GM21381 (cell line): Measurements from ENCODE around the gene EFNA2.
"Not testable (repeated sequence)": the region's sequence is repeated elsewhere in the genome, so short reads cannot be mapped to it uniquely, and the experiment has no call there.

Source experiments
- ATAC-seq: cut with Tn5 transposase; IDR thresholded peaks from one replicate; pipeline ENCODE4 v1.9.1; 2021; ENCODE audit warnings: mild to moderate bottlenecking, moderate library complexity; ENCODE audit not compliant: unreplicated experiment

EFNA2 gene

DNA sequence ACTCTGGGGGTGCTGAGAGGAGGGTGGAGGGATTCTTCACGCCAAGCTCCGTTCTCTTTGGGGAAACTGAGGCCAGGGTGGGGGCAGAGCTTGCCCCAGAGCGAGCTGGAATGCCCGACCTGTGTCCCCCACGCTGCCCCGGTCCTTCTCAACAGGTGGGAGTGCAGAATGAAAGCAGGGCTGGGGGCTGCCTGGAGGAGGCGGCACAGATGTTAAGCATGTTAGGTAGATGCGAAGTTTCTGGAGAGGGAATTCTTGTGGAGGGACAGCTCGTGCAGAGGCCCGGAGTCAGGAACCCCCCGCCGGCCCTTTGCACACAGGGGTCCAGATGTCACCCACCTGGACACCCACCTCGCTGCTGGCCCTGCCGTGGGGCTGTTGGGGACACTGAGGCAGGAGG is 9.0 kb downstream of the EFNA2 start:
- ATAC-seq = no peak

DNA sequence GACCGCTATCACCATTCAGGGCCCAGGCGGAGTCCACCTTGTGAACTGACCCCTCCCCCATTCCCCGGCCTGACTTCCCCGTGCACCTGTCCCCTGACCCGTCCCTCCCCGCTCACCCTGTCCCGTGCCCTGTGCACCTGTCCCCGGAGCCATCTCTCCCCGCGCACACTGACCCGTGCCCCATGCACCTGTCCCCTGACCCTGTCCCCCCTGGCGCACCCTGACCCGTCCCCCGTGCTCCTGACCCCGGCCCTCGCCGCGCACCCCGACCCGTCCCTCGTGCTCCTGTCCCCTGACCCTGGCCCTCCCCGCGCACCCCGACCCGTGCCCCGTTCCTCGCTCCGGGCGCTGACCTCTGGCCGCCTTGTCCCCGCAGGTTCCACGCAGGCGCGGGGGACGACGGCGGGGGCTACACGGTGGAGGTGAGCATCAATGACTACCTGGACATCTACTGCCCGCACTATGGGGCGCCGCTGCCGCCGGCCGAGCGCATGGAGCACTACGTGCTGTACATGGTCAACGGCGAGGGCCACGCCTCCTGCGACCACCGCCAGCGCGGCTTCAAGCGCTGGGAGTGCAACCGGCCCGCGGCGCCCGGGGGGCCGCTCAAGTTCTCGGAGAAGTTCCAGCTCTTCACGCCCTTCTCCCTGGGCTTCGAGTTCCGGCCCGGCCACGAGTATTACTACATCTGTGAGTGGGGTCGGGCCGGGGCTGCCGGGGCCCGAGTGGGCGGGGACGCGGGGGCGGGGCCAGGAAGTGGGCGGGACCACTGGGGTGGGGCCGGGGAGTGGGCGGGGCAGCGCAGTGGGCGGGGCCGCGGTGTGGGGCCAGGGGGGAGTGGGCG is 9.7 kb downstream of the EFNA2 start:
- ATAC-seq = no peak

DNA sequence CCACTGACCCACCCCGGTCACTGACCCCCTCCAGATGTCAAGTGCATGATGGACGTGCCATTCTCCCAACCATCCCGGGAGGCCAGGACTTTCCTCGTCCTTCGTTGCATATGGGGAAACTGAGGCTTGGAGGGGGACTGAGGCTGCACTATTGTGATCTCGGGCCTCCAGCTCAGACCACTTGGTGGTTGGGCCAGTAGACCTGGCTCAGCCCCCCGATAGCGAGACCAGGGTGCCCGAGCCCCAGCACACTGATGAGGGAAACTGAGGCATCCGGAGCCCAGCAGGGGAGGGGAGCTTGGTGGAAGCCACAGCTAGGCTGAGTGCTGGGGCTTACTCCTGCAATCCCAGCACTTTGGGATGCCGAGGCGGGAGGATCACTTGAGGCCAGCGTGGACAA is 10.4 kb downstream of the EFNA2 start:
- ATAC-seq = no peak

DNA sequence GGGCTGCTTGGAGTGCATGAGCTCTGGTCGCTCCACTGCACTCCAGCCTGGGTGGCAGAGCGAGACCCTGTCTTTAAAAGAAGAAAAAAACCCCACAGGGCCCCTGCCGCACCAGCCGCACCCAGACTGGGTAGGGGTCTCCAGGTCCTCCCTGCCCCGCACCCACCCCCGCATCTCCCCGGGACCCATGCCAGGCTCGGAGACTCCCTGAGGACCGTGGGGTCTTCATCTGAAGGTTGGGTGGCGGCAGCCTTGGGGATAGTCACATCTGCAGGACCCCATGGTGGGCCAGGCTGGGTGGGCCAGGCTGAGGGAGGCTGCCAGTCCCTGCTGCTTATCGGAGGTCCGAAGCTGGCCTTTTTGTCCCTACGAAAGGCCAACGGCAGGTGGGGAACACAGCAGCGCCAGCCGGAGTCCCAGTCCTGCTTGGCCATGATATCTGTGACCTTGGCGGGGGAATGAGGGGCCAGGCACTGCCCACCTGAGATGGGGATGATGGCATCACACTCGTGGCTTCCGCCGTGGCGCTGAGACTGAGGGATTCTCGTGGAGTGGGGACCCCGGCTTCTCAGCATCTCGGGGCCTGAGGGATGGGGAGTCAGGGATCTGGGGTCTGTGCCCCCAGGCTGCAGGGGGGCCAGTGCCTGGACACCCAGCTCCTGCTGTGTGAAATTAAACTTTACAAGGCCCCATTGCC is 11.1 kb downstream of the EFNA2 start:
- ATAC-seq = no peak

DNA sequence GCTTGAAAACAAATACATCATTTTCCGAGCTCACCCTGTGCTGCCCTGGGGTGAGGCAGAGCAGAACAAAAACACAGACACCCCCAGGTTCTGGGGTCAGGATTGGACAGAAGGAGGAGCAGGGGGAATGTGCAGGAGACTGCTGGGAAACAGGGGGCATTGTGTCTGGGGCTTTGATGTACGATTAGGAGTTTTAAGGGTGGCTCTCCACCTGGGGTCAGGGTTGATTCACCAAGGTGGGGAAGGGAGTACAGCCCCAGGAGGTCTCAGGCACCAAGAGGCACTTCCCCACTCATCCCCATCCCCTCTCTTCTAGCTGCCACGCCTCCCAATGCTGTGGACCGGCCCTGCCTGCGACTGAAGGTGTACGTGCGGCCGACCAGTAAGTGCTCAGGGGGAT is 12.6 kb downstream of the EFNA2 start:
- no peak for ATAC-seq

DNA sequence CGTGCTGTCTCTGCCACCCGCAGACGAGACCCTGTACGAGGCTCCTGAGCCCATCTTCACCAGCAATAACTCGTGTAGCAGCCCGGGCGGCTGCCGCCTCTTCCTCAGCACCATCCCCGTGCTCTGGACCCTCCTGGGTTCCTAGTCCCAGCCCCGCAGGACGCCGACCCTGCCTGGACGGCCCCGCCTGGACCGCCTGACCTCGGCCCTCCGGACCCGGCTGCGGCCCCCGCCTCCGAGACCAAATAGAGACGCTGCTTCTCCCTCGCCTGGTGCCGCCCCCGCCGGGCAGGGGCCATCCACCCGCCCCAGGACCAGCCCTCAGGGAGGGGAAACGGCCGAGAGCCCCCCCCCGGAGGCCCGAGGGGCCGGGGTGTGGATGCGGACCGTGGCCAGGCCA is 14.1 kb downstream of the EFNA2 start:
- no peak for ATAC-seq

DNA sequence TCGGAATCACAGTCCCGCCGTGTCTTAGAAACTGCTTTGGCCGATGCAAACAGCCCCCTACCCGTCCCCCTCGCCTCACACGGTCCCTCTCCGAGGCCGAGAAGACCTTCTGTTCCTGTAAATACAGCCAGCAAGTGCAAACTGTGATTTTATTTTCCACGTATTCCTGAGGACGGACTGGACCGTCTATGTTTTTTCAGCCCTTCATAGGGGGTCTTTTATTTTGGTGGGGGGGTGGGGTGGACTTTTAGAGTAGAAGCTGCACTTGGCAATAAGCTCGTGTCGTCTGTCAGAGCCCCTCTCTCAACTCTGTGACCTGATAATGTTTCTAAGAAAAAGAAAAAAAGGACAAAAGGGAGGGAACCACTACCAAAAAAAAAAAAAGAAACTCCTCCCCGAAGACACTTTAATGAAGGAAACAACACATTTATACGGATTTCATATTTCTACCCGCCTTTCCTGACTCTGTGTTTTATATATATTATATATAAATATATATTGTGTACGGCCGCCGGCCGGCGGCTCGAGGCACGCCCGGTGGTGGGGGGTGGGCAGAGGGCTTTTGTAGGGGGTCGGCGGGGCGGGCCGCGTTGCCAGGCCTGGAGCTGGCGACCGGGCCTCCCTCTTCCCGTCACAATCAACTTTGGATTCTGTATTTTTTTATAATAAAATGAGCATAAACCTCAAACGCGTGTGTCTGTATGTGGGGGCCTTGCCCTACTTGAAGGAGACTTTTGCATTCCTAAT is 15.2 kb downstream of the EFNA2 start:
- no peak for ATAC-seq

DNA sequence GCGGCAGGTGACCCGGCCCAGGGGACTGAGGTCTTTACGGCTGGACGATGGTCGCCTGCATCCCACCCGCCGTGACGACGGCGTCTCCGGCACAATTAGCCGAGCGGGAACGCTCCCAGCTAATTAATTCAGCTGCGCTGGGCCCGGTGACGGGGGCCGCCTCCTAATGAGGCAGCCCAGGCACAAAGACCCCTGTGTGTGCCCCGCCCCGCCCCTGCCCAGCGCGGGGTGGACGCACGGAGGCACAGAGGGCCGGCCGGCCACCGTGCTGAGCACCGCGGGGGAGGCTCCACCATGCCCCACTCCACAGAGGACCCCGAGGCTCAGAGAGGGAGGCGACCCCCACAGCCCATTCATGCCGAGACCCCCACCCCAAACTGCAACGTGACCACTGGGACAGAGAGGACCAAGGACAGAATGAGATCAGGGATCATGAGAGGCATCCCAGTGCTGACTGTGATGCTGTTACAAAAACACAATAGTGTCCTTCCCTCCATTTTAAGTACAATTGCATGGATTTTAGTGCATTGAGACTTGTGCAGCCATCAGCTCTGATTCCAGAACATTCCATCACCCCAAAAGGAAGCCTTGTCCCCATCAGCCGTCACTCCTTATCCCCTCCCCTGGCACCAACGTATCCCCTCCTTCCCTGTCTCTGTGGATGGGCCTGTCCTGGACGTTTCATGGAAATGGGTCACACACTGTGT is 17.0 kb downstream of the EFNA2 start:
- ATAC-seq = no peak

DNA sequence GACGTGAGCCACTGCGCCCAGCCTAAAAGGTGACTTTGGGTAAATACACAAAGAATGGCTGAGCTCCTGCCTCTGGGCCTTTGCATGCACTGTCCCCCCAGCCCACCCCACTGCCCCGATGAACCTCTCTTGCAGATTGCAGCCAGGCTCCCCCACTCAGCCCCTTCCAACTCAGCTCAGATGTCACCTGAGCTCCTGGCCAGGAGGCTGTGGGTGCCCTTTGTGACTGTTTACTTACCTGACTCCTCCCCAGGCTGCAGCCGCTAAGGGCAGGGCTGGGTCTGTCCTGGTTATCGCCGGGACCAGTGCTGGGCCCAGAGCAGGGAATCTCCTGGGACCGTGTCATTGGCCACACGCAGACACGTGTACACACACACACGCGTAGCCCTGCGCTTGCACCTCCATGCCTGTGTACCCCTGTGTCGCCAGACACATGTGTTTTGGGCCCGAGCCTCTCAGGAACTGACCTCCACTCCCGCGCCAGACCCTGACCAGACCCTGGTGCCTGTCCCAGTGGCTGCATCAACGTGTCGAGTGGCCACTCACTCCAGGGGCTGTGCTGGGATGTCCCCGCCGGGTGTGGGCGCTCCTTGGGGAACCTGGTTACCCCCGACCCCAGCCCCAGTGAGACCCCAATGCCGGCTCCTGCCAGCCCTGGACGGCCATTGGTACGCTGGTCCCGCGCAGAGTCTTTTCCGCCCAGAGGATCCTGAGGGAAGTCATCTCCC is 18.7 kb downstream of the EFNA2 start:
- no peak for ATAC-seq

DNA sequence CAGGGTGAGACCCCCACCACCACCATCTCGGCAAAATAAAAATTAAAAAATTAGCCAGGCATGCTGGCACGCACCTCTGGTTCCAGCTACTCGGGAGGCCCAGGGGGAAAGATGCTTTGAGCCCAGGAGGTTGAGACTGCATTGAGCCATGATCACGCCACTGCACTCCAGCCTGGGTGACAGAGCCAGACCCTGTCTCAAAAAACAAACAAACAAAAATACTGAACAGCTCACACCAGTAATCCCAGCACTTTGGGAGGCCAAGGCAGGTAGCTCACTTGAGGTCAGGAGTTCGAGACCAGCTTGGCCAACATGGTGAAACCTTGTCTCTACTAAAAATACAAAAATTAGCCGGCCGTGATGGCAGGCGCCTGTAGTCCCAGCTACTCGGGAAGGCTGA is 19.7 kb downstream of the EFNA2 start:
- not testable (repeated sequence) for ATAC-seq

DNA sequence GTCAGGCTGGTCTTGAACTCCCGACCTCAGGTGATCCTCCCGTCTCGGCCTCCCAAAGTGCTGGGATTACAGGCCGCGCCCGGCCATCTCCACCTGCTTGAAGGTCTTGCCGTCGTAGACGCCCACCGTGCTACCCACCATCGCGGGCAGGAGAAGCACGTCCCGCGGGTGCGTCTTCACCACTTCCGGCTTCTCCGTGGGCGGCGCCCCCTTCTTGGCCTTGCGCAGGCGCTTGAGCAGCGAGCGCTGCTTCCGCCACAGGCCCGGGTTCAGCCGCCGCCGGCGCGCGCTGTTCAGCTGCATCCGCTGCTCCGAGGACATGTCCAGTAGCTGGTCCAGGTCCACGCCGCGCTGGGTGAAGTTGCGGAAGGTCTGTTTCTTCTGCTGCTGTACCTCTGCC is 21.6 kb downstream of the EFNA2 start:
- no peak for ATAC-seq

DNA sequence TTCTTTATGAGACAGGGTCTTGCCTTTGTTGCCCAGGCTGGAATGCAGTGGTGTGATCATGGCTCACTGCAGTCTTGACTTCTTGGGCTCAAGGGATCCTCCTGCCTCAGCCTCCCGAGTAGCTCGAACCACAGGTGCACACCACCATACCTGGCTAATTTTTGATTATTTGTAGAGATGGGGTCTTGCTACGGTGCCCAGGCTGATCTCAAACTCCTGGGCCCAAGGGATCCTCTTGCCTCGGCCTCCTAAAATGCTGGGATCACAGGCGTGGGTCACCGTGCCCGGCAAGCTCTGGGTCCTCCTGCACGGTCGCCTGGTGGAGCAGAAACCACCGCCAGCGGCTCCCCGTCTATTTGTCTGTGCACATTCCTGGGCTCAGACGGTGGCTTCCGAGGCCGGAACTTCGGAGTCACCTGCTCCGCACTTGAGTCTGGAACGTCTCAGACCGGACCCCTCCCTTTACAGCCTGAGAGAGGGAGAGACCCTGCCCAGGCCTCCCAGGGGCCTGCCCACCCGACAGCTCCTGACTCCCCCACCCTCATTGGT is 22.2 kb downstream of the EFNA2 start:
- ATAC-seq = no peak

DNA sequence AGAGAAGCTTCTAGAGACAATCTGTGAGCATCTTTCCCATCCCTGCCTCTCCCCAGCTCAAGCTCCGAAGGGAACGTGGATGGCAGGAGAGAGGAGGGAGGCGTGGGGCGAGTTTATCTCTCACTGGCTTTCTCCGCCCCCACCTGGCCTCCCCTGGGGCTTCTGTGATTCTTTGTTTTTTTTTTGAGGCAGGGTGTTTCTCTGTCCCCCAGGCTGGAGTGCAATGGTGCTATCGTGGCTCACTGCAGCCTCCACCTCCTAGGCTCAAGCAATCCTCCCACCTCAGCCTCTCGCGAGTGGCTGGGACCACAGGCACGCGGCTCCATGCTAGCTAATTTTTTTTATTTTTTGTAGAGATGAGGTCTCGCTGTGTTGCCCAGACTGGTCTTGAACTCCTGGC is 23.0 kb downstream of the EFNA2 start:
- no peak for ATAC-seq

DNA sequence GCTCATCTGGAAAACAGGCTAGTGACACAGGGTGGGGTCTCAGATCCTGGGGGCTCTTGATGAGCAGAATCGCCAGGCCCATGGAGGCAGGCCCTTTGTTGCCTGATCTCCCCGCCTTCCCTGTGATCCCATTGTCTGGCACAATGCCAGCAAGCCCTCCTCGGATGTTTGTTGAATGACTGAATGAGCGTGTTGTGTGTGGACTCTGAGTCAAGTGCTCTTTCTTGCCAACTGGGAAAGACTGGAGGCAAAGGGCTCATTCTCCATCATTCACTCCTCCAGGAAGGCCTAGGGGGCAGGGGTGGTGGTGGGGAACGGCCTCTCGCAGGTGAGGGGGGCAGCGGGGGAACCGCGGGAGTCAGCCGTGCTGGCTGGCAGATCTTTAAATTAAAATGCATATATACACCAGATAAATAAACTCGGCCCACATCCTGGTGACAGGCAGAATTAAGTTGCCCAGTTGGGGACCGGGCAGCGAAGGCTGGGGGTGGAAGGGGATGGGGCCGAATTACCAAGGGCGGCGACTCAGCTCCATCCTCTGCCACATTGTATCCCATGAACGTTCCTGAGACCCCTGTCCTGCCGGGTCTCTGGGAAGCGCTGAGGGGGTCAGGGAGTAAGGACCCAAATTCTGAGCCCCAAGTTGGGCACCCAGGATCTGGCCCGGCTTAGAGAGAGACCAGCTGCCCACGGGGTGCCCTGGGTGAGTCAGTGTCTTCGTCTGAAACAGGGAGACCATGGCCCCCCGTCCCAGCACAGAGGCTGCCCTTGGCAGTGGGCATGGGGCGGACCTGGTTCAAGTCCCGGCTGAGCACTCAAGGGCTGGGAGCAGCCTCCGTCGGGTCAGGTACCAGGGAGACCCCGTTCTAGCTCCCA is 24.5 kb downstream of the EFNA2 start:
- ATAC-seq = no peak

DNA sequence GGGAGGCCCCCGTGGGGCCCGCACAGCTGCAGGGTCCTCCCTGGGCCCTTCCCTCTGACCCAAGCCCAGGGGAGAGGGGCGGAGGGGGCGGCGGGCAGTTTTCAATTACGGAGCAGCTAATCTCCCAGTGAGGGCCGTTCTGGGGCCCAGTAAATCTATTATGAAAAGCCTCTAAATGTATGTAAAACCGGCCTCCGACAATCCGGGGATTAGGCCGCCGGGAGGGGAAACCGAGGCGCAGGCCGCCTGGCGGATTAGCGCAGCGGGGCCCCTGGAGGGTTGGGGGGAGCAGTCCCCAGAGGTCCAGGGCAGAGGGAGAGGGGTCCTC is 25.1 kb downstream of the EFNA2 start:
- ATAC-seq = no peak

DNA sequence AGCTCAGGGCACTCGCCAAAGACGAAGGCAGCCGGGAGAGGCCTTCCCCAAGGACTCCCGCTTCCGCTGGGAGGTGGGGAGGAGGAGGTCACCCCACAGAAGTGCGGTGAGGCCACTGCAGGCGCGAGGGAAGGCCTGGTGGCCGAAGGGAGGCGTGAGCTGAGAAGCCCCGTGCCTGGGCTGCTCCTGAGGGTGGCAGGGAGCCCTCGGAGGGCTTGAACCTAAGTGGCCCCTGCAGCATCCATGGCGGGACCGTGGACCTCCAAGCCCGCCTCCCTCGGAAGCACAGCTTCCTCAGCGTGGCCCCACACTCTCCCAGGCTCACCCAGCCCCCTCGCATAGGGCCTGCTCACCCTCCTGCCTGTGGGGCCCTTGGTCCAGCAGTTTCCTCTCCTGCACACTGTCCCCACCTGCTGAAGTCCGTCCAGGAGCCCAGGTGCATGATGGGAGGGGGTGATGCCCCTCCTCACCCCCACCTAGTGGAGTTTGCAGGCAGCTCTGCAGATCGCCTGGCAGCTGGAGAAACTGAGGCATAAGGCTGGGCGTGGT is 25.9 kb downstream of the EFNA2 start:
- no peak for ATAC-seq

DNA sequence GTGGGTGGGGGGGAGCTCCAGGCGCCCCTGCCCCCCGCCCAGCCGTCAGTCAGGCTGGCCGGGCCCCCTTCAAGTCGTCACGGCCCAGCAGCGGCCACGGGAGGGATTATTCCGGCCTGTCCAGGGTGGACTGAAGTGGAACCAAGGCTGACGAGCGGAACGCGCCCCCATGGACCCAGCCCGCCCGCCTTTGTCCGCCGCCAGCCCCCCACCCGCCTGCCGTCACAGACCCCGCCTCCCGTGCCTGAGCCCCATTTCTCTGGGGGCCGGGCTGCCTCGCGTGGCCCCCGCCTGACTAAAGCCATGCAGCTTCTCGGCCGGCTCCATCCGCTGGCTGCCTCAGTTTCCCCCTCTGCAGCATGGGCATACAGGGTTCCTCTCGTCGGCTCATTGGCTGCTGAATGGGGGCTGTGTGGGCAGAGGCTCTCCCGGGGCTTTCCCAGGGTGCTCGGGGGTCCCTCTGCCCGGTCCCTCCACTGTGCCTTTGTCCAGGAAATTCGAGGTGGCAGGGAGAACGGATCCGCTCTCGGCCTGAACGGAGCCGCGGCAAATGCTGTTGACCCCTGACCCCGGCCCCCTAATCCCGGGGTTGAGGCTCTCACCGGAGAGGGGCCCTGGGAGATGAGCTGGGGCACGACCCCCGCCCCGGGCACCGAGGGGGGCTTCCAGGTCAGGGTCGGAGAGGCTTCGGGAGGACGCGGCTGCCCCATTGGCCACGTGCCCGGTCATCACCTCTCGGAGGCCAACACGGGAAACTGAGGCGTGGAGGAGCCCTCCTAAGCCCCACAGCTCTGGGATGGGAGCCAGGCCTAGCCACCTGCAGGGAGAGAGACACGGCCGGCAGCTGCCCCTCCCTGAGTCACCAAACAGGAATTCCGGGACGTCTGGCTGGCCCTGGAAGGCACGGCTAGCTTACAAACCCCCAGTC is 27.4 kb downstream of the EFNA2 start:
- ATAC-seq = no peak
